Small intestine (tissue), 7 donors: ENCODE results near the gene MAMDC2. TPM values are rescaled to one million over a fixed set of nuclear protein-coding genes. Genes with fewer than 3 reads are reported as not detected.

Source experiments
- DNase-seq, 2 donors: peaks; one replicate each; pipeline versions ENCODE4 v3.0.0 to v3.0.0-alpha.2; 2013
- FAIRE-seq: peaks from 2 replicates; lab custom pipeline; 2012; peaks lifted over from hg19 to GRCh38; lab: Jason Lieb, UNC
- H3K27ac ChIP-seq, 3 donors: one replicate each; pipeline ENCODE4 v1.5.1; 2013; ENCODE audit warnings: low read length in 2 of 3, mild to moderate bottlenecking in 2 of 3, control low read depth in 1 of 3, inconsistent platforms in 1 of 3, low read depth in 1 of 3, moderate library complexity in 1 of 3
- H3K27me3 ChIP-seq, 3 donors: one replicate each; pipeline ENCODE4 v1.6.1; 2013; ENCODE audit warnings: low read length in 3 of 3, inconsistent platforms in 1 of 3; ENCODE audit not compliant: control insufficient read depth in 3 of 3, insufficient read depth in 3 of 3
- H3K36me3 ChIP-seq, 3 donors: one replicate each; pipeline ENCODE4 v1.6.1; 2013; ENCODE audit warnings: low read length in 3 of 3, inconsistent platforms in 1 of 3, low read depth in 1 of 3, mild to moderate bottlenecking in 1 of 3, moderate library complexity in 1 of 3; ENCODE audit not compliant: control insufficient read depth in 3 of 3, insufficient read depth in 2 of 3
- H3K4me1 ChIP-seq, 3 donors: one replicate each; pipeline ENCODE4 v1.6.1; 2013; ENCODE audit warnings: low read length in 2 of 3, inconsistent platforms in 1 of 3, low read depth in 1 of 3, mild to moderate bottlenecking in 1 of 3, moderate library complexity in 1 of 3; ENCODE audit not compliant: control insufficient read depth in 3 of 3, insufficient read depth in 2 of 3
- H3K4me3 ChIP-seq, 3 donors: one replicate each; pipeline ENCODE4 v1.5.1; 2013; ENCODE audit warnings: low read length in 3 of 3, control low read depth in 1 of 3, inconsistent platforms in 1 of 3, low read depth in 1 of 3, mild to moderate bottlenecking in 1 of 3, moderate library complexity in 1 of 3
- H3K9me3 ChIP-seq, 2 donors: one replicate each; pipeline ENCODE4 v1.6.1; 2013; ENCODE audit warnings: low read depth in 1 of 2, low read length in 1 of 2; ENCODE audit not compliant: control insufficient read depth in 2 of 2, insufficient read depth in 1 of 2
- WGBS, 3 donors: extraction: QIAGEN DNeasy Blood & Tissue Kit; methylation state at CpG; one replicate each; pipeline ENCODE4 v1.1.7; 2013; 5-methylcytosine and 5-hydroxymethylcytosine counted together
- polyA plus RNA-seq, 4 donors: library from polyadenylated mRNA; stranded (reverse) in 3 of 4; unstranded in 1 of 4; fragments of 200-250 nt in 3 of 4; fragments of 120-200 nt in 1 of 4; gene quantifications; one replicate each; pipeline versions ENCODE4 v1.2.1 to v1.2.3, GENCODE V29; 2013
- donor health status: healthy with polysubstance abuse.
- donor health status: control.
- donor health status: control.
- donor health status: Bipolar disorder and iron deficiency.
- donor health status: healthy.

Gene MAMDC2
- polyA plus RNA-seq, 4 donors: 1.1 to 13.0 (median 1.6) TPM; not detected in 1

- no peaks in the 10 kb centered on the region for H3K36me3 ChIP-seq
- no peak for FAIRE-seq
These were observed 37.3 kb upstream of the MAMDC2 start for GRCh38 chr9:70006306-70006705.

DNA sequence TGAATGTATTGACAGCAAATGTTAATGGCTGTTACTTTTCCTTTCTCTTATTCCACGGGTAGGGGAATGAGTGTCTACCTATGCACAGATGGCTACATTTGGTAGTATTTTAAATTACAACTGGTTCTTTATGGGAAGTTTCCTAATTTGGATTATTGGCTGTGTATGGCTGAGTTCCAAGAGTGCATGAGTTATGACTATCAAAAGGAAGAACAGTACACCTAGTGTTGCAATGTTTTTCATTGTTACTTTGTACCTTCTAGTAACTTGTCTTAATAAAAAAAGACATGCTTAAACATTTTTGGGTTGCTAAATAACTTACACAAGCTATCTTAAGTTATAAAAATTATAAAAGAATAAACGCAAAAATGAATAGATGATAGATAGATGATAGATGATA lies 35.8 kb upstream of the MAMDC2 start:
- Histone ChIP-seq H3K4me1 (no peaks in the 10 kb centered on the region), H3K4me3 (no peak overlapping the region), H3K36me3 (no peaks in the 10 kb centered on the region), H3K9me3 (no peaks in the 10 kb centered on the region), H3K27ac (no peak overlapping the region), H3K27me3 (peaks cover 0 to 2% (median 0%) of the 10 kb centered on the region in 3 donors)
- no peak for DNase-seq
- WGBS, 3 donors: 52 to 73% (median 54%) methylated on average over 2 of the region's 2 CpGs
- no peak for FAIRE-seq

More at GRCh38 chr9:70006306-70006705, 37.3 kb upstream of the MAMDC2 start:
- Histone ChIP-seq H3K9me3 (no peaks in the 10 kb centered on the region), H3K27ac (no peak overlapping the region), H3K4me3 (no peak overlapping the region), H3K27me3 (peaks cover 0 to 2% (median 0%) of the 10 kb centered on the region in 3 donors), H3K4me1 (no peaks in the 10 kb centered on the region)
- WGBS, 3 donors: 57 to 63% (median 62%) methylated on average over 3 of the region's 3 CpGs
- DNase-seq: no peak

- Histone ChIP-seq H3K27me3 (no peaks in the 10 kb centered on the region), H3K9me3 (no peaks in the 10 kb centered on the region), H3K36me3 (no peaks in the 10 kb centered on the region), H3K27ac (no peak overlapping the region), H3K4me3 (no peak overlapping the region), H3K4me1 (no peaks in the 10 kb centered on the region)
- no peak for FAIRE-seq
- WGBS, 3 donors: 34 to 46% (median 40%) methylated on average over 3 of the region's 3 CpGs
- no peak for DNase-seq
These were observed 33.6 kb upstream of the MAMDC2 start for GRCh38 chr9:70010015-70010414.

GRCh38 chr9:70011366-70011765 lies 32.3 kb upstream of the MAMDC2 start:
- 63 to 88% (median 77%) methylated on average over 1 of the region's 1 CpG for WGBS, 3 donors
- DNase-seq: no peak
- no peak overlapping the region for H3K27ac ChIP-seq
- no peak overlapping the region for H3K4me3 ChIP-seq
- H3K27me3 ChIP-seq: no peaks in the 10 kb centered on the region
- no peaks in the 10 kb centered on the region for H3K4me1 ChIP-seq
- no peak for FAIRE-seq
- H3K9me3 ChIP-seq: no peaks in the 10 kb centered on the region
- no peaks in the 10 kb centered on the region for H3K36me3 ChIP-seq

- Histone ChIP-seq H3K4me3 (no peak overlapping the region), H3K9me3 (no peaks in the 10 kb centered on the region), H3K27me3 (no peaks in the 10 kb centered on the region), H3K27ac (no peak overlapping the region), H3K4me1 (no peaks in the 10 kb centered on the region), H3K36me3 (no peaks in the 10 kb centered on the region)
- no peak for DNase-seq
- FAIRE-seq: no peak
- WGBS, 3 donors: 64 to 89% (median 73%) methylated on average over 1 of the region's 1 CpG
These were observed 31.1 kb upstream of the MAMDC2 start for GRCh38 chr9:70012569-70012968.

DNA sequence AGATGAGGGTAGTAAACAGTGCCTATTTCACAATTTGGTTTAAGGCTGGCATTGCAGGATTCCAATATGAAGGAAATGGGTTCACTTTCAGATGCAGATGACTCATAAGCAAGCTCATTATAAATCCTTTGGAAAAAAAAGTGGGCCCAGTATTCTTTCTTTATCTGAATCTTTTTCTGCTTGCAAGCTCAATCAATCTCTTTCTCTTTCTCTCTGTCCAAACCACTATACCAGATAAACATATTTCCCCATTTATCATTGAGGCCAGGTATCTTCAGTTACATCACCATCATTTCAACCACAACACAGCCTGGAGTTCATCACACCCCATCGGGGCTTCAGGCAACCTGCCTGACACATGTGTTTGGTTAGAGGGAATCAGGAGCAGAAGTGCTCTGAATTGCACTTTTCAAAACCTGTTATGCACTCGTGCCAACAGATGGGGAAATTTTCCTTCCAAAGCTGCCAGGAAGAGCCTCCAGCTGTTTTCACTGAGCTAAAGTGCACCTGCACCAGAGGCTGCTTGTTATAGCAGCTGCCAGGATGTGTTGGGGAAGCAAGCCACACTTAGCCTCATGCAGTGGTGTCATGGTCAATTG lies 30.0 kb upstream of the MAMDC2 start:
- Histone ChIP-seq H3K4me1 (no peaks in the 10 kb centered on the region), H3K36me3 (no peaks in the 10 kb centered on the region), H3K27me3 (no peaks in the 10 kb centered on the region), H3K4me3 (no peak overlapping the region), H3K27ac (no peak overlapping the region), H3K9me3 (no peaks in the 10 kb centered on the region)
- DNase-seq (no peak), FAIRE-seq (no peak)
- WGBS, 3 donors: 40 to 56% (median 42%) methylated on average over 2 of the region's 2 CpGs

- no peaks in the 10 kb centered on the region for H3K36me3 ChIP-seq
- H3K4me1 ChIP-seq: no peaks in the 10 kb centered on the region
- no peak overlapping the region for H3K4me3 ChIP-seq
- DNase-seq (no peak), FAIRE-seq (no peak)
- WGBS, 3 donors: 70 to 83% (median 73%) methylated on average over 1 of the region's 1 CpG
- H3K27me3 ChIP-seq: no peaks in the 10 kb centered on the region
- no peak overlapping the region for H3K27ac ChIP-seq
- no peaks in the 10 kb centered on the region for H3K9me3 ChIP-seq
These were observed 28.5 kb upstream of the MAMDC2 start for GRCh38 chr9:70015099-70015498.

GRCh38 chr9:70020217-70020616 lies 23.4 kb upstream of the MAMDC2 start:
- peak in 1 of 2 donors; percentile 14 for DNase-seq
- FAIRE-seq: no peak
- WGBS, 3 donors: 38 to 70% (median 54%) methylated on average over 5 of the region's 5 CpGs

More at GRCh38 chr9:70020217-70020616, 23.4 kb upstream of the MAMDC2 start:
- H3K4me1 ChIP-seq: no peaks in the 10 kb centered on the region
- no peak overlapping the region for H3K27ac ChIP-seq
- peaks cover 0 to 2% of the 10 kb centered on the region in 2 donors for H3K9me3 ChIP-seq
- no peaks in the 10 kb centered on the region for H3K36me3 ChIP-seq
- no peak overlapping the region for H3K4me3 ChIP-seq
- H3K27me3 ChIP-seq: no peaks in the 10 kb centered on the region
